GM19455 (cell line): ENCODE data around the gene SSR1.

Experiments
- ATAC-seq: cut with Tn5 transposase; IDR thresholded peaks from one replicate; pipeline ENCODE4 v1.9.1; 2021; ENCODE audit not compliant: unreplicated experiment

SSR1 gene

GRCh38 chr6:7260291-7261031 lies 52.5 kb downstream of the SSR1 start:
- no peak for ATAC-seq

- ATAC-seq: no peak
Measured at GRCh38 chr6:7258231-7258763, 54.7 kb downstream of the SSR1 start.

GRCh38 chr6:7257521-7258230 lies 55.3 kb downstream of the SSR1 start:
- ATAC-seq: no peak

- ATAC-seq: no peak
Measured at GRCh38 chr6:7256785-7257184, 56.2 kb downstream of the SSR1 start.

GRCh38 chr6:7255918-7256317 lies 57.1 kb downstream of the SSR1 start:
- ATAC-seq: no peak

- ATAC-seq: no peak
Measured at GRCh38 chr6:7254980-7255835, 57.8 kb downstream of the SSR1 start.

- no peak for ATAC-seq
Measured at GRCh38 chr6:7252390-7252789, 60.6 kb downstream of the SSR1 start.

- ATAC-seq: no peak
Measured at GRCh38 chr6:7251646-7252260, 61.2 kb downstream of the SSR1 start.

- ATAC-seq: no peak
Measured at GRCh38 chr6:7250812-7251211, 62.2 kb downstream of the SSR1 start.

- no peak for ATAC-seq
Measured at GRCh38 chr6:7249946-7250643, 62.9 kb downstream of the SSR1 start.

- no peak for ATAC-seq
Measured at GRCh38 chr6:7249391-7249790, 63.6 kb downstream of the SSR1 start.

- ATAC-seq: no peak
Measured at GRCh38 chr6:7247828-7248227, 65.2 kb downstream of the SSR1 start.

- no peak for ATAC-seq
Measured at GRCh38 chr6:7247179-7247456, 65.9 kb downstream of the SSR1 start.

- ATAC-seq: no peak
Measured at GRCh38 chr6:7246401-7247178, 66.4 kb downstream of the SSR1 start.

- ATAC-seq: no peak
Measured at GRCh38 chr6:7245668-7246393, 67.2 kb downstream of the SSR1 start.

- no peak for ATAC-seq
Measured at GRCh38 chr6:7243179-7243981, 69.6 kb downstream of the SSR1 start.

GRCh38 chr6:7242835-7243178 lies 70.2 kb downstream of the SSR1 start:
- ATAC-seq: no peak
